Skin of body (tissue), 2 donors: ENCODE data around the gene ZBTB6. TPM values are rescaled to one million over a fixed set of nuclear protein-coding genes. Genes with fewer than 3 reads are reported as not detected.

Experiments
- DNase-seq: peaks from one replicate; lab custom pipeline; 2025; lab: John Stamatoyannopoulos, UW
- total RNA-seq: library from RNA; depleted of rRNA; stranded (reverse); fragments of >200 nt; gene quantifications from one replicate; pipeline ENCODE4 v1.2.3, GENCODE V29; 2014

Gene ZBTB6, protein sequence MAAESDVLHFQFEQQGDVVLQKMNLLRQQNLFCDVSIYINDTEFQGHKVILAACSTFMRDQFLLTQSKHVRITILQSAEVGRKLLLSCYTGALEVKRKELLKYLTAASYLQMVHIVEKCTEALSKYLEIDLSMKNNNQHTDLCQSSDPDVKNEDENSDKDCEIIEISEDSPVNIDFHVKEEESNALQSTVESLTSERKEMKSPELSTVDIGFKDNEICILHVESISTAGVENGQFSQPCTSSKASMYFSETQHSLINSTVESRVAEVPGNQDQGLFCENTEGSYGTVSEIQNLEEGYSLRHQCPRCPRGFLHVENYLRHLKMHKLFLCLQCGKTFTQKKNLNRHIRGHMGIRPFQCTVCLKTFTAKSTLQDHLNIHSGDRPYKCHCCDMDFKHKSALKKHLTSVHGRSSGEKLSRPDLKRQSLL
- total RNA-seq, result 23.5 TPM

DNA sequence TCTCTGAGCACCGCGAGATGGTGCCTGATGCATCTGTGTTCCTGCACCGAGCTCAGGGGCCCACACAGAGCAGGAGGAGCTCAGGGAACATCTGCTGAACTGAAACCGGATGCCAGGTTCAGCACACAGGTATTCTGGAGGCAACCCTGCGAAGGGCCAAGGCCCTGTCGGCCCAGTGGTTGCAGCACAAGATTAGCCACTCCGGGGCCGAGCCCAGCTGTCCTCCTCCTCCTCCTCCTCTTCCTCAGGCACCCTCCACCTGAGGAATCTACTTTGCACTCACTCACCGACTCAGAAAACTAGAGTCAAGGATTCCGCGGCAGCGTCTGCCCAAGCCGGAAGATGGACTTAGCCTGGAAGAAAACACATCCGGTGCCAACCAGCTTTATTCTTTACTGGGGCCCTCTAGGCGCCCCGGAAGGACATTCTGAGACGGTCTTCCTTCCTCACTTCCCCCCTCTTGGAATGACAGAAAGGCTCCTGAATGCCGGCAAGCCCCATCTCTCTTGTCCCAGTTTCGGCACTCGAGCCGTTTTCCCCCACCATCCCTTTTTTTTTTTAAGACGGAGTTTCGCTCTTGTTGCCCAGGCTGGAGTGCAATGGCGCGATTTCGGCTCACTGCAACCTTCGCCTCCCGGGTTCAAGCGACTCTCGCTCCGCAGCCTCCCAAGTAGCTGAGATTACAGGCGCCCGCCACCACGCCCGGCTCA lies at the start of gene ZBTB6:
ZBTB6 (minus strand) TSS at position 360 of the 710 bp plus-strand sequence. CDS start 1,251 bp downstream, outside the sequence.
- peak; percentile 85 for DNase-seq

DNA sequence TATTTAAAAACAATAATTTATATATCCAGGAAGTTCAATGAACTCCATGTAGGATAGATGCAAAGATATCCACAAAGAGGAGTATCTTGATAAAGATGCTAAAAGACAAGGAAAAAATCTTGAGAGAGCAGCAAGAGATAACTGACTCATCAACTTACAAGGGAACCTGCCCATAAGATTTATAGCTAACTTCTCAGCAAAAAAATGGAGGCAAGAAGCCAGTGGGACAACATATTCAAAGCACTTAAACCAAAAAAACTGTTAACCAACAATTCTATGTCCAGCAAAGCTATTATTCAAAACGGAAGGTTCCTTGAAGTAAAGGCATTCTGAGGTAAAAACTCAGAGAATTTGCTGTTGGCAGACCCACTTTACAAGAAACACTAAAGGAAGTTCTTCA lies 48.0 kb upstream of the ZBTB6 start:
- no peak for DNase-seq

DNA sequence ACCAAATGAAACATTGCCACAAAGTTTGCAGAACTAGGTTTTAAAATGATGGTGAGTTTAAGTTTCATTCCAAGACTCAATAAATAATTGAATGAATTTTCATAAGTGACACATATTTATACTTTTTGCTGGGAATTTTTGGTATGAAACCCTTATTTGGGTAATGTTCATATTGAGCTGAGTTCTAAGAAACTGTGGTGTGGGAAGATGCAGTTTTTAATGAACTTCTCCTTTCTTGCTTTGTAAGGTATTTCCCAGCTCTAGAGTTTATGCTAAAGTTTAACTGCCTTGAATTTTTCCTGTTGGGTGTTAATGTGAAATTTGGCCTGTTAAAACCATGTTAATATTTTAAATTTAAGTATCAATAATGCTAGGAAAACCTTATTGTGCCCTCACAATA lies 42.8 kb upstream of the ZBTB6 start:
- no peak for DNase-seq

- no peak for DNase-seq
Observed at GRCh38 chr9:122954253-122954691, 41.1 kb upstream of the ZBTB6 start.

DNA sequence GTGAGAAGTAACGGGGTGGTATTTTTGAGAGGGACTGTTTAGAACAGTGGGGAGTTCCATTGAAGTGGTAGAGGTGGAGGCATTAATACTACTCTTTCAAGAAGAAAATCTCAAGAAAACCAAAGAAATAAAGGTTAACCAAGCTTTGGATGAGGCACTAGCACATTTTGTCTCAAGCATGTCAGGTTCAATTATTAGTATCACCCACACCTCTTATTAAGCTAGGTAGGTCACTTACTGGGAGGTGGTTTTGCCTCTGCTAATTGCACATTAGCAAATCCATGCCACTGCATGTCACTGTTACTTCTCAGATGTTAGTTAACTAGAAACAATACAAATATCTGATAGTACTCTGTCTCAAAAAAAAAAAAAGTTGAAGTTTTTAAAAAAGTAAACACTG lies 37.9 kb upstream of the ZBTB6 start:
- DNase-seq, result no peak

DNA sequence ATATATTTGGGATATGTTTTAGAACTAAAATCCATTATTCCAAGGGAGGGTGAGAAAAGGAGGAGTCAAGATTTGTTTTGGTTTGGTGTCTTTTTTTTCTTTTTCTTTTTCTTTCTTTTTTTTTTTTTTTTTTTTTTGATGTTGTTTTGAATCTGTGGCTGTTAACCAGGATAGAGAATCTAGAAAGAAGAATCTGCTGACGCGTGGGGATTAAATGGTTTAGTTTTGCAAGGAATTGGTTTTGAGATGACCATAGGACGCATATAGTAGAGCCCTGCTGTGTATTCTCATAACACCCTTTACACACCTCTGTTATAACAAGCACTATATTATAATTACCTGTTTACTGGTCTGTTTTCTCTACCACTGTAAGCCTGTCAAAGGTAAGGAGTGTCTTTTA lies 37.1 kb upstream of the ZBTB6 start:
- no peak for DNase-seq

DNA sequence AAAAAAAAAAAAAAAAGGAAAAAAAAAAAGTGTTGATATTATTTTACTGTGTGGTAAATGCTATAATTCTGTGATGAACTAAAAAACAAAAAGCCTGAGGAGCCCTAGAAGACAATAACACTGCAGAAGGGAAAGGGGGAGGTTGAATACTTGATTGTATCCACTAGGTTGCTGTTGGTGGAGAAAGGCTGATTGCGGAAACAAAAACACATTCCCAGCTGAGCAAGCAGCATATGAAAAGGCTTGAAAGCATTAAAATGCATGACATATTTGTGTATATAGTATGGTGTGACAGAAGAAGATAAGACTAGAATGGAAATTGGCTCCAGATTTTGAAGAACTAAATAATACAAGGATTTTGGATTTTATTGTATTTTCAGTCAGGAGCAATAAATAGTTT lies 36.6 kb upstream of the ZBTB6 start:
- peak; percentile 5 for DNase-seq

GRCh38 chr9:122948313-122948712 lies 35.2 kb upstream of the ZBTB6 start:
- no peak for DNase-seq

GRCh38 chr9:122946461-122947005 lies 33.4 kb upstream of the ZBTB6 start:
- no peak for DNase-seq

GRCh38 chr9:122944960-122945888 lies 32.1 kb upstream of the ZBTB6 start:
- no peak for DNase-seq

- no peak for DNase-seq
Observed at GRCh38 chr9:122941582-122942234, 28.6 kb upstream of the ZBTB6 start.

DNA sequence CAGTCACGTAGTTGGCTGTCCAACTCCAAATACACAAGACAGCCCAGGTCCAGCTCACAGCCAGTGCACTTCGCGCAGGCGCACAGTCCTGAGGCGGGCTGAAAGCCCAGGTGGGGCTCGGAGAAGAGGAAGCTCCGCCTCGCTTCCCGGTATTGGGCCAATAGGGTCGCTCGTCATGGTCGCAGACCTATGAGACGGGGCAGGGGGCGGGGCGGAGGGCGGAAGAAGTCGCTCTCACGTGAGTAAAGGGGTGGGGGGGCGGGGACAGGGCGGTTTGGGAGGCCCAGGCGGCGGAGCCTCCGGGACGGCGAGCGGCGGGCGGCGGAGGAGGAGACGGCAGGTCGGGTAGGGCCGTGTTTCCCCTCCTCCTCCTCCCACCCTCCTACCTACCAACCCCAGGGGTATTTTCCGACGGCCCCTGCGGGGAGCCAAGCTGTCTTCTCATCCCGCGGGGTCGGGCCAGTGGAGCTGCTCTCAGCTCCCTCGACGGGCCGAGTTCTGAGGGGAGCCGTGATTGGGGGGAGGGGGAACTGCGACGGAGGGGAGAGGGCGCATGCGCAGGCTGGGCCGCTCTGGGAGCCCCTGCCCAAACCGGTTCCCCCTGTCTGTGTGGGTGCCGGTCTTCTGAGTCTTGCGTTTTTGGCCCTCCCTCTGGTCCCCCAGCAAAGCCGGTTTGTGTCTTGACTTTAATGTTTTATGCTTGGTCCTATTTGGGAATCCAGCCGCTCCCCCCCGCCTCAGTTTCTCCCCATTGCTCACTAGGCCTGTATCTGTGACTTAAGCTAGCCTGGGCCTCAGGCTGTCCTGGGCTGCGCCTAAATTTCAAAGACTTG lies 27.8 kb upstream of the ZBTB6 start, which contains the start of gene RABGAP1:
RABGAP1 (plus strand) TSS at position 272 of the 833 bp plus-strand sequence. CDS start 16,040 bp downstream, outside the sequence.
- DNase-seq, result peak; percentile 90

GRCh38 chr9:122940454-122940748 lies 27.3 kb upstream of the ZBTB6 start:
- no peak for DNase-seq

DNA sequence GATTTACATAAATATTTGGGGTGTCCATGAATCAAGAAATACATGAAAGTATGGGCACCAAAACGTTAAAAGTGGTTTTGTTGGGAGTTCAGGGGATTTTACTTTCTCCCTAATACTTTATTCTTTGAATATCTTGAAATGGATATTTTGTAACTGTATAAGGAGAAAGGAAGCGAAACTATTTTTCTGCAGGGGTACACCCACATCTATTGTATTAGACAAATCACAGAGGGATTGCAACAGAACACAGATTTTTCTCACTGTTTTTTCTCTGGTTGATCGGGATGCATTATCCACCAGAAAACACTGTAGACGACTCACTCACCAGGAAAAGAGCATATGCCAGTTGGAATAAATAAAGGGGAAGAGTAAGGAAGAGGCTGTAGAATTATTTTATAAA lies 26.5 kb upstream of the ZBTB6 start:
- no peak for DNase-seq

GRCh38 chr9:122936883-122937282 lies 23.8 kb upstream of the ZBTB6 start:
- DNase-seq, result no peak

DNA sequence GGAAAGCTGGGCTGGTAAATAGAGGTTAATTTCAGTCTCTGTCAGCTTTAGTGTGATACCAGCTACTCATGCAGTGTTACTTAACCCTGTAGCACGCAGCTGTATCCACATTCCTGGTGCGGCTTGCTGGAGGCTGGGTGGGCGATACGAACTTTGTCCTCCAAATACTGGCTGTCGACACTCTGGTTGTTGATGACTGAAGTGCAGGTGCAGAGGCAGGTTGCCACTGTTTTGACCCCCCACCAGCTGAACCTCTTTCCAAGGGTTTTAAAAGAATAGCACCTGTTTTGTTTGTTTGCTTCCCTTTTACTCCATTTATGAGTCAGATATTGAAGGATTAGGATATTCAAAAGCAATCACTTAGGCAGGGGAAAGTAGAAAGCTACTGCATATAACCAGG lies 23.3 kb upstream of the ZBTB6 start:
- no peak for DNase-seq

- peak; percentile 88 for DNase-seq
Observed at GRCh38 chr9:122931226-122932121, 18.4 kb upstream of the ZBTB6 start, which contains the start of gene ZBTB26. TSS of gene ZBTB26 (minus strand) at chr9:122931512. CDS start at chr9:122919934, 11,578 bp downstream.

GRCh38 chr9:122930541-122931225 lies 17.6 kb upstream of the ZBTB6 start:
- DNase-seq, result no peak
